CD14-positive monocyte (primary cell): ENCODE data around the gene INTS15. TPM values are rescaled to one million over a fixed set of nuclear protein-coding genes. Genes with fewer than 3 reads are reported as not detected.

Experiments used
- DNase-seq, 3 donors: peaks; one replicate each; pipeline ENCODE4 v3.0.0-alpha.2; 2011 to 2022
- H2AFZ ChIP-seq: 2 replicates; pipeline ENCODE4 v1.6.0; 2012; ENCODE audit warnings: mild to moderate bottlenecking, low read depth, low read length, inconsistent platforms; ENCODE audit not compliant: insufficient read depth, poor library complexity, severe bottlenecking
- H3K27ac ChIP-seq, 2 donors: 1 replicate in 1 of 2; 2 replicates in 1 of 2; pipeline ENCODE4 v1.5.1; 2012 to 2013; ENCODE audit warnings: low read length in 2 of 2, control low read depth in 1 of 2, inconsistent platforms in 1 of 2, low read depth in 1 of 2, mild to moderate bottlenecking in 1 of 2
- H3K27me3 ChIP-seq, 2 donors: one replicate each; pipeline versions ENCODE4 v1.6.0 to v1.6.1; 2011 to 2013; ENCODE audit warnings: low read length in 2 of 2; ENCODE audit not compliant: control insufficient read depth in 2 of 2, insufficient read depth in 2 of 2
- H3K36me3 ChIP-seq, 2 donors: replicated peaks in 1 of 2; 1 replicate in 1 of 2; 2 replicates in 1 of 2; pipeline versions ENCODE4 v1.5.1 to v1.6.1; 2012 to 2013; ENCODE audit warnings: low read length in 2 of 2, control low read depth in 1 of 2, inconsistent platforms in 1 of 2, mild to moderate bottlenecking in 1 of 2; ENCODE audit not compliant: insufficient read depth in 2 of 2, control insufficient read depth in 1 of 2
- H3K4me1 ChIP-seq, 2 donors: 1 replicate in 1 of 2; 2 replicates in 1 of 2; pipeline versions ENCODE4 v1.5.1 to v1.6.1; 2012 to 2013; ENCODE audit warnings: low read length in 2 of 2, control low read depth in 1 of 2, inconsistent platforms in 1 of 2, mild to moderate bottlenecking in 1 of 2, moderate library complexity in 1 of 2; ENCODE audit not compliant: insufficient read depth in 2 of 2, control insufficient read depth in 1 of 2
- H3K4me2 ChIP-seq: replicated peaks from 2 replicates; pipeline ENCODE3; 2012; ENCODE audit warnings: low read length, moderate library complexity, mild to moderate bottlenecking; ENCODE audit not compliant: poor library complexity, severe bottlenecking; ENCODE audit errors: extremely low read depth
- H3K4me3 ChIP-seq, 3 experiments: fragments of 200-600 bp in 1 of 3; sonication (generic) in 1 of 3; replicated peaks in 1 of 3; 1 replicate in 2 of 3; 2 replicates in 1 of 3; pipeline ENCODE4 v1.5.1; 2011 to 2013; ENCODE audit warnings: low read length in 3 of 3, mild to moderate bottlenecking in 3 of 3, control low read depth in 2 of 3, low read depth in 2 of 3, inconsistent platforms in 1 of 3, moderate library complexity in 1 of 3
- H3K79me2 ChIP-seq: 2 replicates; pipeline ENCODE4 v1.6.0; 2012; ENCODE audit warnings: mild to moderate bottlenecking, control low read depth, inconsistent platforms, low read length, moderate library complexity; ENCODE audit not compliant: insufficient read depth
- H3K9ac ChIP-seq: 2 replicates; pipeline ENCODE4 v1.6.0; 2017; ENCODE audit warnings: low read length, mild to moderate bottlenecking; ENCODE audit not compliant: insufficient read depth, poor library complexity, severe bottlenecking
- H3K9me3 ChIP-seq, 2 donors: replicated peaks in 1 of 2; 1 replicate in 1 of 2; 2 replicates in 1 of 2; pipeline versions ENCODE4 v1.5.1 to v1.6.1; 2012 to 2013; ENCODE audit warnings: low read length in 2 of 2, control low read depth in 1 of 2; ENCODE audit not compliant: control insufficient read depth in 1 of 2, insufficient read depth in 1 of 2
- H4K20me1 ChIP-seq: 2 replicates; pipeline ENCODE4 v1.6.0; 2012; ENCODE audit warnings: mild to moderate bottlenecking, low read length, control low read depth, moderate library complexity; ENCODE audit not compliant: insufficient read depth
- H3K27ac Mint-ChIP-seq, 7 donors: one replicate each; pipeline ENCODE4 v1.8.0; 2020; ENCODE audit warnings: mild to moderate bottlenecking in 7 of 7, mixed read lengths in 7 of 7, moderate library complexity in 6 of 7, inconsistent platforms in 2 of 7
- H3K27me3 Mint-ChIP-seq, 3 donors: one replicate each; pipeline ENCODE4 v1.8.0; 2021 to 2022; ENCODE audit warnings: low read depth in 3 of 3, mild to moderate bottlenecking in 3 of 3, mixed read lengths in 3 of 3, moderate library complexity in 3 of 3, inconsistent platforms in 1 of 3
- H3K36me3 Mint-ChIP-seq, 2 donors: one replicate each; pipeline ENCODE4 v1.8.0; 2020; ENCODE audit warnings: mixed read lengths in 2 of 2, inconsistent platforms in 1 of 2, mild to moderate bottlenecking in 1 of 2
- H3K4me1 Mint-ChIP-seq: one replicate; pipeline ENCODE4 v1.8.0; 2020; ENCODE audit warnings: mild to moderate bottlenecking, mixed read lengths
- H3K4me3 Mint-ChIP-seq, 2 donors: one replicate each; pipeline ENCODE4 v1.8.0; 2020; ENCODE audit warnings: mild to moderate bottlenecking in 2 of 2, mixed read lengths in 2 of 2, moderate library complexity in 1 of 2
- H3K9me3 Mint-ChIP-seq, 7 donors: one replicate each; pipeline ENCODE4 v1.8.0; 2020 to 2022; ENCODE audit warnings: mixed read lengths in 7 of 7, mild to moderate bottlenecking in 6 of 7, moderate library complexity in 6 of 7, inconsistent platforms in 2 of 7
- CTCF ChIP-seq: fragments of 200-600 bp; IDR thresholded peaks from one replicate; pipeline ENCODE4 v1.8.0; 2022; ENCODE audit warnings: antibody characterized with exemption, mild to moderate bottlenecking
- WGBS: methylation state at CpG from one replicate; pipeline ENCODE4 v1.1.5; 2013; ENCODE audit warnings: missing lambda C conversion rate; ENCODE audit not compliant: insufficient coverage; 5-methylcytosine and 5-hydroxymethylcytosine counted together
- intact Hi-C, 2 donors: fragments of 100-400 bp; cut with micrococcal nuclease; formaldehyde crosslinking; loops; one replicate each; pipeline versions ENCODE4 v1.15.0 to v1.15.1; 2023
- polyA plus RNA-seq, 3 donors: library from polyadenylated mRNA; depleted of rRNA in 1 of 3; unstranded in 2 of 3; stranded (reverse) in 1 of 3; fragments of 300-500 nt in 2 of 3; fragments of >200 nt in 1 of 3; fragmentation: Illumina TruSeq in 2 of 3; gene quantifications; 1 replicate in 2 of 3; 2 replicates in 1 of 3; pipeline ENCODE4 v1.2.3, GENCODE V29; 2012 to 2021

The INTS15 gene
- polyA plus RNA-seq, 3 donors, result 16.9 to 32.7 (median 17.2) TPM

- Histone ChIP-seq H3K9ac (no peak overlapping the region), H4K20me1 (no peaks in the 10 kb centered on the region), H3K27ac (no peak overlapping the region), H3K4me1 (peaks cover 17 to 18% of the 10 kb centered on the region in 2 donors), H3K9me3 (no peaks in the 10 kb centered on the region), H3K79me2 (no peaks in the 10 kb centered on the region), H3K27me3 (no peaks in the 10 kb centered on the region), H3K36me3 (no peaks in the 10 kb centered on the region), H3K4me3 (no peak overlapping the region), H2AFZ (no peak overlapping the region), H3K4me2 (no peak overlapping the region)
- 100% methylated on average over 1 of the region's 1 CpG for WGBS
- no peaks in the 10 kb centered on the region for H3K36me3 Mint-ChIP-seq
- no peak for TF ChIP-seq CTCF
- no peak overlapping the region for H3K4me3 Mint-ChIP-seq
- DNase-seq, result no peak
- peaks cover 14% of the 10 kb centered on the region for H3K4me1 Mint-ChIP-seq
- peaks cover 1 to 2% (median 2%) of the 10 kb centered on the region in 3 donors for H3K27me3 Mint-ChIP-seq
- peaks cover 0 to 2% (median 0%) of the 10 kb centered on the region in 7 donors for H3K9me3 Mint-ChIP-seq
- intact Hi-C loops, result no loop called here
- no peak overlapping the region for H3K27ac Mint-ChIP-seq
These were observed 42.4 kb upstream of the INTS15 start for GRCh38 chr7:6547400-6547799.

- no peak within 1 kb of the TSS for H3K4me3 ChIP-seq
- H3K36me3 Mint-ChIP-seq, result no peaks in the 10 kb centered on the region
- peak within 1 kb of the TSS in 1 of 2 donors; percentile 17 for H3K4me3 Mint-ChIP-seq
- 91% methylated on average over 45 of the region's 46 CpGs for WGBS
- H3K27me3 ChIP-seq, result no peaks in the 10 kb centered on the region
- no peak within 1 kb of the TSS for H3K4me2 ChIP-seq
- H3K9me3 Mint-ChIP-seq, result peaks cover 0 to 3% (median 0%) of the 10 kb centered on the region in 7 donors
- DNase-seq, result no peak
- TF ChIP-seq CTCF, result no peak
- no peaks in the 10 kb centered on the region for H3K79me2 ChIP-seq
- peaks cover 8% of the 10 kb centered on the region in 2 donors for H3K4me1 ChIP-seq
- no peaks in the 10 kb centered on the region for H3K36me3 ChIP-seq
- no peaks in the 10 kb centered on the region for H4K20me1 ChIP-seq
- H3K27ac ChIP-seq, result no peak within 1 kb of the TSS
- intact Hi-C loops, result no loop called here
- no peak within 1 kb of the TSS for H3K27ac Mint-ChIP-seq
- H3K9ac ChIP-seq, result no peak within 1 kb of the TSS
- peaks cover 0 to 4% (median under 1%) of the 10 kb centered on the region in 3 donors for H3K27me3 Mint-ChIP-seq
- H2AFZ ChIP-seq, result no peak within 1 kb of the TSS
- H3K9me3 ChIP-seq, result no peaks in the 10 kb centered on the region
- H3K4me1 Mint-ChIP-seq, result peaks cover 5% of the 10 kb centered on the region
These were observed 38.8 kb upstream of the INTS15 start, which contains the start of gene GRID2IP for GRCh38 chr7:6551016-6551511. Gene GRID2IP, minus strand, starts transcription at chr7:6551461. Its CDS starts 25 bp downstream, at chr7:6551436.
